Esophagus mucosa (tissue), 1 donor: ENCODE results near the gene GNAS-AS1. TPM values are rescaled to one million over a fixed set of nuclear protein-coding genes. Genes with fewer than 3 reads are reported as not detected.

ENCODE experiments used
- ATAC-seq: fragments of 200-7000 bp; cut with Tn5 transposase; one replicate; pipeline ENCODE4 v1.9.1; 2020
- total RNA-seq: library from RNA; stranded (reverse); gene quantifications from one replicate; pipeline ENCODE4 v1.2.4, GENCODE V29; 2023
- donor health status: DM: yes; HTN: yes; CAD: no.

Gene GNAS-AS1
- total RNA-seq, 1 donor from 2014 or later, result 0.64 TPM

DNA sequence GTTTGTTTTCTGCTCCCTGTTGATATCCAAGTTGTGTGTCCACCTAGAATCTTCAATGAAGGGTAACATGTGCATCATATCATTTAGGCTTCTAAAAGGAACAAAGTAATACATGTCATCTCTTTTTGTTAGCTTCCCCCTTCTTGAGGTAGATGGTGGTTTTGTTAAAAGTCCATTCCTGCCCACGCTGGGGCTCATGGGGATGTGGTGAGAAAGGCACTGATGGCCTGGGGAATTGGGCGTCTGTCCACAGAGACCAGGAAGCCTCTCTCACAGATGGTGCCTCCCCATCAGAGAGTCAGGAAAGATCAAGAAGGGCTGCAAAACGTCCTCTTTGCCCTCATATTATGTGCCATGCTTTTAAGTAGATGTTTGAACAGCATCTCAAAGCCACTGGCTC, 34.3 kb upstream of the GNAS-AS1 start:
- no peak for ATAC-seq

DNA sequence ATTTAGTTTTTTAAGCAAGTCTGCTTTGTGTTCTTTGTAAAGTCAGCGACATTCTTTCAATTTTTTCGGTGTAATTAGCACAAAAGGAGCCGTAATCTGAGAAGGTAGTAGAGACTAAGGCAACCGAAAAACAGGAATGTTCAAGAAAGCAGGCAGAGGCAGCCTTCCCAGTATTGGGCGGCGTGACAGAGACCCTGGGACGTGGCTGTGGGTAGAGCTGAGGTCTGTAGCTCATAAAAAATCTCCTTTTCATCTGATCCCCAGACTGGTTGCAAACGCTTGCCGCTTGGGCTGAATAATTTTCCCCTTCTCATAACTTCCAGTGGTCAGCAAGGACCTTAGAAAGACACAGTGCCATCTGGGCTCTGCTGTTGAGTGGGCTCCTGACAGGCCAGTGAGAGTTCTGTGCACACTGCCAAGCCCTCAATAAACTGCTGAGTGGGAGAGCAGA, 32.6 kb upstream of the GNAS-AS1 start:
- no peak for ATAC-seq

DNA sequence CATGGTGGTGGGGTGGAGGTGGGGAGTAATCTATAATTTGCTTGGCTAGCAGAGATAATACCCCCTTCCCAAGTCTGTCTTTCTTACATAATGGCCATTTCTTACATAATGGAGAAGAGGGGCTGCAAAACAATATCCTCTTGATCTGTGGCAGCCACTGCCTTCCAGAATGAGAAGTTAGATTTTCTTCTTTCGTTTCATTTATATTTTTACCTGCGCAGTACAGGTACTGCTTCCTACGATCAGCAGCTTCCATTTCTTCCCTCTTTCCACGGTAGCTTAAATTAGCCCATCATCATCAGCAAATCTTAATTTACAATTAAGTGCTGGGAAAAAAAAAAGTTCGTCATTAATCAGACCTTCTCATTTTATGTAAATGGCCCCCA, 32.0 kb upstream of the GNAS-AS1 start:
- no peak for ATAC-seq

DNA sequence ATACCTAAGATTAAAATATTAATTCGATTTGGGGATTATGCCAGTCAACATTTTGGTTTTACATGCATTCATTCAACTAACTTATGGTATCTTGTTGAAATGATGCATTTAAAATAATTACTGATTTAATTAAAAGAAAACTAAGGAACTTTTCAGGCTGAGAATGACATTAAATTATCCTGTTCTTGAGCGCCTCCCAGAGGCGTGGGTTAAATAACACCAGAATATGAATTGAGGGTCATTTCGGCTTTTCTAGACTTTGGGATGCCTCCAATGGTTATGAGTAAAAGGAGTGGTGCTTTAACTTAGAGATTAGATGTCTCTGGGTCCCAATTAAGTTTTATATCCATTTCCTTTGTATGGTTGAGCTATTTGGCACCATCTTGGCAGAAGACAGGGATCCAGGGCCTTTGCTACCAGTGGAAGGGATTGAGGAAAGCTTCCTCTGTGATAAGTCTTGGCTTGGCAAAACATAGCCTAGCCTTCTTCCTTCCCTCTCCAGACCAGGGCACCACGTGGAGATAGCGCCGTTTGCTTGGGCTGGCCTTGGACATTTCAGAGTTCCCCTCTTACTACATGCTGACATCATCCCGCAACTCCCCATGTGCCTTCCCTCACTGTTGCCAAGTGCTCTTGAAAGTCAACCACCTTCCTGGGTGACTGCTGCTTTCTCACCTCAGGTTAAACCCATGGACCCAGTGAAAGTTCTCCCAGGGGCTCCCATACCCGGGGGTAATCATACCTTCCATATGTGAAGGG, 30.5 kb upstream of the GNAS-AS1 start:
- no peak for ATAC-seq

DNA sequence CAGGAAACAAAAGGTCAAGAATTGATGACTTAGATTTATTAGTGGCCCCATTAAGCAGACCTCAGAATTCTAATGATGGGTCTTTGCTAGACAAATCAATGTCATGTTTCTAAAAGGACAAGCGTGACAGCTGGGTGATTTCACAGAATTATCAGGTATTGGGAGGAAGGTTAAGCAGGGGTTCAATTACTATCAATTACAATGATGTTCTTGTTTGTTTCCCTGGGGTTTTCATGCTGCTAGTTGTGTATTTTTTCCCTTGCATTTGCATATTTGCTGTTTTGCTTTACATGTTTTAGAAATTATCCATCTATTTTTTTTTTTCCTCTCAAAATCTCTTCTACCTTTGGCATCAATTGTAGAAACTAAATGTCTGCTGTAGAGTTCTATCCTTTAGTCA, 29.7 kb upstream of the GNAS-AS1 start:
- ATAC-seq, result no peak

DNA sequence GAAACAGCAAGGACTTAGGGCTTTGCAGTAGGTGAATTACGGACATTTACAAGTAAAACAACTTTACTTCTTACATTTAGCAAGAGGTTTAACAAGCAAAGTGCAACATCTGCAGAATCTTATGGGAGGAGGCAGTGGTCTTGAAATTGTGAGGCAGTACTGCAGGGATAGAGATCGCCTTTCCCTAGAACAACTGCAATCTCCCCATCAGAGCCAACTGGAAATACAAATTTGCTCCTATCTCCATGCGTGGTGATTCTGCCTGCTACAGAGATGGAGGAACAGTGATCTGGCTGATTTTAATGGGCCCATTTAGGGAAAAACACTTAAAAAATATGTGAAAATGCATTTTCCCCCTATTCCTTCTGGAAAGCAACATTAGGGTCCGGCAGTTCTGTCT, 27.7 kb upstream of the GNAS-AS1 start:
- ATAC-seq, result no peak

DNA sequence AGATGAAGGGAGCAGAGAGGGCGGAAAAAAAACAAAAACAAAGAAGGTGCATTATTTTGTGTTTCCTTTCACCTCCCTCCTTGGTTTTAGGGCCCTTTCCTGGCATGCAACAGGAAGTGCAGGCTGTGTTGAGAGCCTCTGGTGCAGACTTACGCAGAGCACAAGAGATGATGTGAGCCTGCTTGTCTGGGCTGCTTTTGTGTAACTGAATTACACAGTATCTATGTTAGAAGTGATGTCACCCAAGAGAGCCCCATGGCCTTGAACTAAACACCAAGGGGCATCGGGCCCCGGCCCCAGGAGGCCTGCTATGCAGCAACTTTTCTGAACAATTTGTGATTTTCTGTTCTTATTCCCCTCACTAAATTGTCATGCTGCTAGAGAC, 27.3 kb upstream of the GNAS-AS1 start:
- no peak for ATAC-seq

DNA sequence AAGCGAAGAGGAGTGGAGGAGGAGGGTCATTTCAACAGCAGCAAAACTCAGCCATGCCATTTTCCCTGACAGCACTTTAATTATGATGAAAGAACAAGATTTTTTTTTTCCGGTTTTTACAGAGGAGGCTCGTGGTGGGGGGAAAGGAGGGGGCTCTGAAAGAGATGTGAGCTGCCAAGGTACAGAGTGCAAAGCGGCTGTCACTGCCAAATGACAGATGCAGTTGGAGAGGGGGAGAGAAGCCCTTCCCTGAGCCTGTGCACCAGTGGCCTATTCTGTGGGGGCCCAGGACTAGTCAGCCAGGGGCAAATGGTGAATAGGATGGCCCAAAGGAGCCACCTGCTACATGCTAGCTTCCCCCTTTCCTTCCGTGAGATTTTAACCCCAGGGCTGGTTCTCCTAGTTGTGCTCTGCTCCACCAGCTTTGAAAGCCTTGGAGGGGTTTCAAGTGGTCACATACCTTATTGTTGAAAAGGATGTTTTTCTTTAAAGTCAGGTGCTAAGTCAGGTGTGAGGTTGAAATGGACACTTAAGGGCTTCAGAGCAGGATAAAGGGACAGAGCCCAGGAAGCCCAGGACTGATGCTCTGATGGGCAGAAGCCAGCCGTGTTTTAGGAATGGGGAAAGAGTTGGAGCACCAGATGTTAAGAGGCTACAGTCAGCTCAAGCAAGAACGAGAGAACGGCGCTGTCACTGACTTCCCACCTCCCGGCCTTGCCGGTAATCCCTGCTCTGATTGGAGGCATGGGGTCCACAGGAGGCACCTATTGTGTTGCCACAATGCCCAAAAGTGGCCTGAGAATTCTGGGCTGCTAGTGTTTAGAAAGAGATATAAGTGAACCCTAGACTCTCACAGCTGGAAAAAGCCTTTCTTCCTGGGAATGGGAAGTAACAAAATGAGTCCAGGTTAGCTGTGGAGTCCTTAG, 26.6 kb upstream of the GNAS-AS1 start:
- ATAC-seq, result no peak

DNA sequence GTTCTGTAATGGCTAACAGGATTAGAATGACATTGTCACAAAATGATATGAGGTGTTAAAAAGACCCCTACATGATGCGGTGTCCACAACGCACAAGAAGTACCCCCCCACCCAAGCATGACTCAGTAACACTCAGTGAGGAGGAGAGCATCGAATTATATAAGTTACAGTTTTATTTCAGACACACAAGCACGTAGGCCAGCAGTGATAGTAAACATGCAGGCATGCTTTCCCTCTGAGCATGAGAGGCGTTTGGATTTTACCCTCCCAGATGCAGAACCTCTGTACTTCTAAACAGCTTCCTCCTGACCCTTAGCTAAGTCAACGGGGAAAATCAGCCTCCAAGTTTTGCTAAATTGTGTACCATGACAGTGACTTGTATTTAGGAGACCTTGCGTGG, 25.7 kb upstream of the GNAS-AS1 start:
- ATAC-seq, result no peak

DNA sequence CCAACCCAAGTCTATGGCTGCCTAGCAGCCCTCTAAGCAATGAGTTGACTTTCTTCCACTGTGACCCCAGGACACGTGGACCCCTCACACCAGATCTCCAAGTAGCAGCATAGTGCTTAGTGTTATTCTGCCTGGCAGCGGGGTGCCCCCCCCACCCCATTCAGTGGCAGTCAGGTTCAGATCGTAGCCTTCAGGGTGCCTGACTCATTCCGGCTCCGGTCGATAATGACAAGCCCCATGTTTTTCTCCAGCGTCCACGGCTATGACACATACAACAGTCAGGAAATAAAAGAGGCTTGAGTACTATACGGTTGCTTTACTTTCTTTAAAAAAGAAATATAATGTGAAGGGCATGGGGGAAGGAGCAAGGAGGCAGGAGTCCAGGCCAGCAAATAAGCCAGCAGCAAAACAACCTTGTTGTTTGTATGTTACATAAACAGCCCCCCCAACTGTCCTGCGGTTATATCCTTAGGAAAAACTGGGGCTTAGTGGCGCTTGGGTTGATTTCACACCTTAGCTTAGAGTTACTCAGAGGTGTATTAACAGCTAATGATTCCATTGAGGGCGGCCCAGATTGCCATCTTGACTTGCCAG, 24.9 kb upstream of the GNAS-AS1 start:
- ATAC-seq, result peak; percentile 84

DNA sequence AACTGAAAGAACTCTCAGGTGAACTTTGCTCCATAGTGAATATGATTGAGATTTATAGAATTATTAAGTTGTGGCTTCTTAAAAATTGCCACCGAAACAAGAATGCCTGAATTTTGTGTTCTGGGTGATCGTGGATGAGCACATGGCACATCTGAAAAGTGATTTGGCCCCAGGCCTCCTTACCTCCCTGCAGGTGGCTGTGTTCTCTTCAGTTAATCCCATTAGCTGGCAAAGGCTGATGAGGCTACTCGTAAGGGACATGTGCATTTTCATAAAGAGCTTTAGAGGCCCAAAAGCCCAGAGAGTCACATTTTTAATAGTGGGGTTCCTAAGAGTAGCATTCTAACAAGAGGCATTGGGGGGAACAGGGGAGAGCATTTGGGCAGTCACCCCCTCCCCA, 24.4 kb upstream of the GNAS-AS1 start:
- ATAC-seq, result no peak

DNA sequence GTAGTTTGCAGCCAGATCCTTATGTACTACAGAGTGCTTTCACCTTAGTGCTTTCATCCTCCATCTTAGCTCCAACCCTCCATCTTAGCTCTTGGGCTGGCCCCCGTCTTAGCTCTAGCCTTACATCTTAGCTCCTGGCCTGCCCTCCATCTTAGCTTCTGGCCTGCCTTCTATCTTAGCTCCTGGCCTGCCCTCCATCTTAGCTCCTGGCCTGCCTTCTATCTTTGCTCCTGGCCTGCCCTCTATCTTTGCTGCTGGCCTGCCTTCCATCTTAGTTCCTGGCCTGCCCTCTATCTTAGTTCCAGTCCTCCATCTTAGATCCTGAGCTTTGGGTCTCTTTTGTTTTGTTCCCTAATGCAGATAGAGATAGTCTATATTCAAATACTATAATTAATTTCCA, 23.8 kb upstream of the GNAS-AS1 start:
- ATAC-seq, result no peak

DNA sequence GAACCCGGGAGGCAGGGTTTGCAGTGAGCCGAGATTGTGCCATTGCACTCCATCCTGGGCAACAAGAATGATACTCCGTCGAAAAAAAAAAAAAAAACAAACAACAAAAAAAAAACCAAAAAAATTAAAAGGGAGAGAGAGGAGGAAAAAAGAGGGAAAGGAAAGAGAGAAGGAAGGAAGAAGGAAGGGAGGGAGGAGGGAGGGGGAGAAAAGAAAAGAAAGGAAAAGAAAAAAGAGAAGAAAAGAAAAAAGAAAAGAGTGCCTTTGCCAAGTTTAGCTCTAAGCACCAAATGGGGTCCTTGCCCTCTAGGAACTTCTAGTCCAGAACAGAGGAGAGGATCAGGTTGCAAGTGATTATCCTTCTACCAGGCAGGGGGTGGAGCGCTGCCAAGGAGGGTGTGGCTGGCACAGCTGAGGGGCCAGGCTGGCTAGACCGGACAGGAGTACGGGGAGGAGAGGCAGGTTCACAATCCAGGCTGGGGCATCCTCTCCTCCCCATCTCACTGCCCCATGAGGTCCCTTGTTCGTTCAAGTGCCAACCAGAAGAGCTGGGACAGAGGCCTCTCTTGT, 20.9 kb upstream of the GNAS-AS1 start:
- no peak for ATAC-seq

DNA sequence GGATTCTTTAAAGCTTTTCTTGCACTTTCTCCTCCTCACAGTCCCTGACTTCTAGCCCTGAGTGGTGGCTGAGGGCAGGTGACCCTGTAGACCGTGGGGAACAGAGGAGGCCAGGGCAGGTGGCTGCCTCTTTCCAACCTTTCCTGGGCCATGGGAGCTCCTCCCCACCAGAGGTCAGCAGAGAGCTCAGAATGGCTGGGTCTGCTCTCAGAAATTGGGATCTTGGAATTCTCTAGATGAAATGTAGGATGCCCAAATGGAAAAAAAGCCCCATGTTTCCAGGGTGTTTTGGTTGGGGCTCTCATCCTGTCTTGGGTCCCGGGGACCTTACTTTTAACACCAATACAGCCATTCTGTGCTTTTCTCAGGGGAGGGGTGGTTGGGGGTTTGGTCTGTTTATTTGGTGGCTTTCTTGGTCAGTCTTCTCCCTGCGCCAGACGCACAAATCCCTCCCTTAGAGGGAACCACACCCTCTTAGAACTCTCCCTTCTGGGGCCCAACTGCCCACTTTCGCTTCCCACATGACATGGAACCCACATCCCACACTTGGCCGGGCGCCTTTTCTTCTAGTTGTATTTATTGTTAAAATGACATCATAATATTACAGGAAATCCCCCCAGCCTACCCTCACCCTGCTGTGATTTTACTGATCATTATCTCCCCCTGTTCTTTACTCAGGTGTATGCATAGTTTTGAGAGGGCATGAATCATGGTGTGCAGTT, 19.8 kb upstream of the GNAS-AS1 start:
- ATAC-seq, result peak; percentile 83

DNA sequence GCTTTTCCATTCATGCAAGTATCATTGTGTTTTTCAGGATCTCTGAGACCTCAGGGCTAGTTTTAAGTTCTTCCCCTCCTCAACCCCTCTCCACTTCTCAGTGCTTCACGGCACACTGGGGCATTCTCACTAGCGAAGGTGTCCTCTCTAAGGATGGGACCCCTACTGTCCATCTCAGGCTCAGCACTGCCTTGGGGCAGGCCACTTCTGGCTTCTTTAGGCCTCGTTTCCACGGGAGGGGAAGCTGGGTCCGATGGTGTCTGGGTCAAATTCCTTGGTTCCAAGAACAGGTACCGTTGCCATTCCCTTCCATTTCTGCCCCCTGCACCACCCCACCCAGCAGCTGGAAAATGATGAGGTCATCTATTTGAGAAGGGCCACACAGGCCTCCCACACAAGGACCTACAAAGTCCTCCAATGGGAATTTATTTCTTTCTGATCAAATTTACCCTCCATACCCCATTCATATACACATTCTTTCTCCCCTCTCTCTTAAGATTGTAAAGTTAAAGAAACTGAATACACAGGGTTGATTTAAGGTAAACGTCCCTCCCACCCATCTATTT, 19.0 kb upstream of the GNAS-AS1 start:
- ATAC-seq, result no peak

DNA sequence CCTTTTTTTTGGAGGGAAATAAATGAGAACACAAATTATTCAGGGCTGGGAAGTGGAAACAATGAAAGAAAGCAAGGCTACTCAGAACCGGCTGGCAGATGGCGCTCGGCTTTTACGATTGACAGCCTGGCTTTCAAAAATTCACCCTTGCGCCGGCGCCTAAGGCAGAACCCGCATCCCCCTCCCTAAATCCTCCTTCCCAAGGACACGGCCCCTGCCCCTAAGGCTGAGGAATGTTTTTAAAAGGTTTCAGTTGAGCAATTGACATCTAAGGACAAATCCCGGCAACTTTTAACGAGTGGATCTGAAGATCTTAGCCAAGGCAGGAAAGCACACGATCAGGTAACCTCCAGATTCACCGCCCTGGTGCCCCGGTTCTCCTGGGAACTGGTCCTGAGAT, 18.1 kb upstream of the GNAS-AS1 start:
- no peak for ATAC-seq

DNA sequence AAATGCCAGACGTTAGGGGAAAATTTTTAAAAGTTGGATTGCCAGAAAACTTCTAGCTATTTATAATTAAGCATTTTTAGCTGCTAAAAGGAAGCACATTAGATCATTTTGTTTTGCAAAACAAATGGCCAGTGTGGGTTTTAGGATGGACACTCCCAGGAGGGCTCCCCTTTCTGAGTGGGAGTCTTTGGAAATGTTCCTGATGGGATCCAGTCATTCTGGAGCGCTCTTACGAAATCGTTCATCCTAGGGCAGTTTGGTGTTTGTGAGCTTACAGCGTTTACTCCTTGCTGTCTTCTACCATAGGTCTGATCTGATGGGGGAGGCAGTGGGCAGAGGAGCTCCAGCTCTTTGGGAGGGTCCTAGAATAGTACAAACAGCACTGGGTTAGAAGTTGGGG, 16.5 kb upstream of the GNAS-AS1 start:
- no peak for ATAC-seq

DNA sequence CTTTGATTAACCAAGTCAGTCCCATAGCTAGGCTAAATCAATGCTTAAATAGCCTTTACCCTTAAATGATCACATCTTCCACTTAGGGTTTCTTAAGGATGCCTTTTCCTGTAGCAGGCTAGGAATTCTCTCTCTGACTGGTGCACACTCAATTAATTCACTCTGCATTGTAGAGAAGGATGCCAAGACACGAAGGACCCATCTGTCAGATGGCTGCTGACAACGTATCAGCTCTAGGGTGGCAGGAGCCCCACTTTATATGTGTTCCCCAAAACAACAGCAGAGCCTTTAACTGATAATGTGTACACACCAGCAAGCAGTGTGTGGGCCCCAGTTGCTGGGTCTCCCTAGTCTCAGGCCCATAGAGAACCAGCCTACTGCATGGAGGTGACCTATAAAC, 15.1 kb upstream of the GNAS-AS1 start:
- no peak for ATAC-seq

DNA sequence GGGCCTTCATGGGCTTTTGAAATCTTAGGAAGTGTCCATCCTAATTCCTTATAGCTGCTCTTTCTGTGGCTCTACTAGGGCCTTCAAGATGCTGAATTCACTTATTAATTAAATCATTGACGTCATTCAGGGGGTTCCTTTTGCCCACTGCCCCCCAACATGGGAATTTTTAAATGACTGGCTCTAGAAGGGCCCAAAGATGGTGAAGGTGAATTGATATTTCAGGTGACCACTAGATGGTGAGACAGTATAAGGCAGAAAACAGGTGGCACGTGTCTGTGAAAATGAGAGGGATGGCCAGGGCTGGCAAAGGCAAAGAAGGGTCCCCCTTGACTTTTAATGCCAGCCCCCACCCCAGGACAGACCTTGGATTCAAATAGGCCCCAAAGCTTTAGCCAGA, 13.6 kb upstream of the GNAS-AS1 start:
- ATAC-seq, result no peak

DNA sequence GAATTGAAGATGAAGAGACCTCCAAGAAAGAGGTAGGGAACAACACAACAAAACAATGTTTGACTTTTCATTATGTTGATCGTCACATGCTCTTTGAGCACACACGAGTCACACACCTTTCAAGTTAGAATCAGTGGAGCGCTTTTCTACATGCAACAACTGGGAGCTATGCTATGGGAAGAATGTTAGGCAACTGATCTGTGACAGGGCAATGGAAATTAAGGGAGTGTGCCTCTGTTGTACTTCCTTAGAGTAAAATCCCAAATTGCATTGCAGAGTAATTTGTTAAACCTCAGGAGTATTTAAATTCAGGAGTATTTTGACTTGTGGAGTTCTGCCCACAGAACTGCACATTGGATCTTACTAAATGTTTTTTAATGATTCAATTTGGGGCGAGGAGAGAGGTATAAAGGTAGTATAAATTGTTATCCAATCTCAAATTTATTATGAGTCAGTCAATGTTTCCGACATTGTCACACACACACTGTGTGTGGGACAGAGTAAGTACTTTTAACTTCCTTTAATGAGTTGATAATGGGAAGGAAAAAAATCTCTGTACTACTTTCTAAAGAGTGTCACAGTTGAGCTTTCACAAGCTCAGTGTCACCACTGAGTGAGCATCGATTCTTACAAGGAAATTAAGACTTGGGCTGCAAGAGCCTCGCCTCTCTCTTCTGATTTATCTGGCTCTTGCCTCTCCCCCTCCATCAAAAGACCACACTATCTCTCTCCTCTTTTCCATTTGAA, 12.5 kb upstream of the GNAS-AS1 start:
- no peak for ATAC-seq
